HCT116 (cell line): ENCODE measurements around the gene S1PR4. TPM values are rescaled to one million over a fixed set of nuclear protein-coding genes. Genes with fewer than 3 reads are reported as not detected.

Experiments used
- ATAC-seq: fragments of 200-7000 bp; cut with Tn5 transposase; 2 replicates; pipeline ENCODE4 v1.9.1; 2020; ENCODE audit warnings: mild to moderate bottlenecking, moderate library complexity
- BruUV-seq: library from RNA; stranded (reverse); fragments of 400-500 nt; replicated peaks from 2 replicates; lab custom pipeline; 2021; lab: Mats Ljungman, UMichigan
- CTCF ChIA-PET: fragments of 300-600 bp; sonication (Branson Sonifier 250); formaldehyde crosslinking; loops from one replicate; lab custom pipeline; 2021; ENCODE audit warnings: antibody characterized with exemption; lab: Charles Lee
- POLR2A ChIA-PET: fragments of 300-600, 350-600 bp; sonication (Branson Sonifier 250); formaldehyde crosslinking; loops from one replicate; lab custom pipeline; 2021; ENCODE audit warnings: antibody characterized with exemption; lab: Charles Lee
- RAD21 ChIA-PET, 2 experiments: fragments of 300-600 bp; sonication (Branson Sonifier 250); formaldehyde crosslinking; loops; one replicate each; lab custom pipeline; 2023; ENCODE audit warnings: low total read pairs in 2 of 2; ENCODE audit not compliant: uncharacterized antibody in 2 of 2, unreplicated experiment in 2 of 2, low non-redundant PET in 1 of 2; lab: Charles Lee
- DNase-seq: peaks from one replicate; pipeline ENCODE4 v3.0.0-alpha.2; 2010; ENCODE audit warnings: low read depth, low spot score
- H2AFZ ChIP-seq: fragments of 200-600 bp; shearing (Covaris generic), sonication (generic); 2 replicates; pipeline ENCODE4 v1.6.1; 2017; ENCODE audit warnings: low read depth, mixed run types, mixed read lengths, antibody characterized with exemption, low read length; ENCODE audit not compliant: poor library complexity, severe bottlenecking
- H3K27ac ChIP-seq: 2 replicates; pipeline ENCODE4 v1.5.1; 2012; ENCODE audit warnings: low read depth, low read length
- H3K27me3 ChIP-seq: fragments of 200-600 bp; sonication (generic); 2 replicates; pipeline ENCODE4 v1.6.1; 2016; ENCODE audit warnings: mixed run types, low read length, mixed read lengths; ENCODE audit not compliant: insufficient read depth
- H3K36me3 ChIP-seq, 2 experiments: fragments of 200-500 bp in 1 of 2; fragments of 200-600 bp in 1 of 2; sonication (Bioruptor generic) in 1 of 2; sonication (generic) in 1 of 2; 2 replicates each; pipeline versions ENCODE4 v1.5.1 to v1.6.1; 2014 to 2016; ENCODE audit warnings: low read length in 2 of 2, inconsistent platforms in 1 of 2, mixed read lengths in 1 of 2, mixed run types in 1 of 2; ENCODE audit not compliant: insufficient read depth in 2 of 2, control insufficient read depth in 1 of 2
- H3K4me1 ChIP-seq, 2 experiments: fragments of 200-600 bp in 1 of 2; sonication (generic) in 1 of 2; 2 replicates each; pipeline versions ENCODE4 v1.5.1 to v1.6.1; 2012 to 2017; ENCODE audit warnings: low read length in 2 of 2, inconsistent platforms in 1 of 2, mild to moderate bottlenecking in 1 of 2, mixed read lengths in 1 of 2, mixed run types in 1 of 2, moderate library complexity in 1 of 2; ENCODE audit not compliant: insufficient read depth in 2 of 2, control insufficient read depth in 1 of 2
- H3K4me2 ChIP-seq: fragments of 200-600 bp; sonication (generic); 2 replicates; pipeline ENCODE4 v1.6.1; 2017; ENCODE audit warnings: mixed run types, low read length, mixed read lengths
- H3K4me3 ChIP-seq, 2 experiments: fragments of 200-600 bp in 1 of 2; sonication (generic) in 1 of 2; replicated peaks in 1 of 2; 2 replicates each; pipeline ENCODE4 v1.5.1; 2011 to 2016; ENCODE audit warnings: low read length in 2 of 2, control low read depth in 1 of 2, low read depth in 1 of 2, mild to moderate bottlenecking in 1 of 2, mixed read lengths in 1 of 2, mixed run types in 1 of 2
- H3K79me2 ChIP-seq: fragments of 200-600 bp; sonication (generic); 2 replicates; pipeline ENCODE4 v1.6.1; 2017; ENCODE audit warnings: mild to moderate bottlenecking, mixed run types, low read length, moderate library complexity, mixed read lengths; ENCODE audit not compliant: insufficient read depth
- H3K9ac ChIP-seq: fragments of 200-600 bp; sonication (generic); 2 replicates; pipeline ENCODE4 v1.6.1; 2016; ENCODE audit warnings: low read length, mixed read lengths
- H3K9me2 ChIP-seq: fragments of 200-600 bp; sonication (generic), shearing (Covaris generic); 2 replicates; pipeline ENCODE4 v1.6.1; 2017; ENCODE audit warnings: mixed run types, mild to moderate bottlenecking, moderate library complexity; ENCODE audit not compliant: insufficient read depth
- H3K9me3 ChIP-seq, 2 experiments: fragments of 200-500 bp in 1 of 2; fragments of 200-600 bp in 1 of 2; sonication (Bioruptor generic) in 1 of 2; sonication (generic) in 1 of 2; 2 replicates each; pipeline ENCODE4 v1.6.1; 2014 to 2017; ENCODE audit warnings: low read length in 2 of 2, mixed read lengths in 2 of 2, inconsistent platforms in 1 of 2, low read depth in 1 of 2, mild to moderate bottlenecking in 1 of 2, mixed run types in 1 of 2, moderate library complexity in 1 of 2; ENCODE audit not compliant: control insufficient read depth in 1 of 2, insufficient read depth in 1 of 2
- H4K20me1 ChIP-seq: fragments of 200-600 bp; sonication (generic), shearing (Covaris generic); 2 replicates; pipeline ENCODE4 v1.6.1; 2017; ENCODE audit warnings: mixed run types, mild to moderate bottlenecking, moderate library complexity; ENCODE audit not compliant: insufficient read depth
- CBX3 ChIP-seq: IDR thresholded peaks from 2 replicates; pipeline ENCODE4 v1.6.1; 2012; ENCODE audit warnings: low read depth
- CEBPB ChIP-seq: IDR thresholded peaks from 2 replicates; pipeline ENCODE4 v1.6.1; 2012; ENCODE audit warnings: low read depth
- EGR1 ChIP-seq: IDR thresholded peaks from 2 replicates; pipeline ENCODE4 v1.6.1; 2012; ENCODE audit warnings: low read depth
- ELF1 ChIP-seq: IDR thresholded peaks from 2 replicates; pipeline ENCODE4 v1.6.1; 2012; ENCODE audit warnings: low read depth, borderline replicate concordance
- EZH2 ChIP-seq: fragments of 200-600 bp; sonication (generic); IDR thresholded peaks from 2 replicates; pipeline ENCODE4 v1.6.1; 2017; ENCODE audit warnings: antibody characterized with exemption, mixed run types
- FOSL1 ChIP-seq: IDR thresholded peaks from 2 replicates; pipeline ENCODE4 v1.6.1; 2012; ENCODE audit warnings: low read depth
- POLR2AphosphoS5 ChIP-seq: IDR thresholded peaks from 2 replicates; pipeline ENCODE4 v1.6.1; 2011; ENCODE audit warnings: mild to moderate bottlenecking, low read depth, low read length, moderate library complexity
- RAD21 ChIP-seq: IDR thresholded peaks from 2 replicates; pipeline ENCODE4 v1.6.1; 2012; ENCODE audit warnings: low read depth, mild to moderate bottlenecking
- SIN3A ChIP-seq: IDR thresholded peaks from 2 replicates; pipeline ENCODE4 v1.6.1; 2012; ENCODE audit warnings: low read depth
- SRF ChIP-seq: IDR thresholded peaks from 2 replicates; pipeline ENCODE4 v1.6.1; 2012; ENCODE audit warnings: low read depth
- TCF7L2 ChIP-seq: IDR thresholded peaks from 2 replicates; pipeline ENCODE4 v1.7.0; 2011; ENCODE audit warnings: borderline replicate concordance, inconsistent platforms; ENCODE audit not compliant: insufficient read depth, insufficient read length; ENCODE audit errors: extremely low read depth
- YY1 ChIP-seq: IDR thresholded peaks from 2 replicates; pipeline ENCODE4 v1.6.1; 2011; ENCODE audit warnings: low read length, low read depth, moderate library complexity, mild to moderate bottlenecking; ENCODE audit not compliant: insufficient replicate concordance; ENCODE audit errors: extremely low read depth
- ZNF274 ChIP-seq: fragments of 200-500 bp; sonication (Bioruptor generic); IDR thresholded peaks from 2 replicates; pipeline ENCODE4 v1.6.1; 2014; ENCODE audit warnings: mild to moderate bottlenecking, low read depth, low read length, inconsistent platforms
- intact Hi-C: fragments of 100-400 bp; cut with micrococcal nuclease; formaldehyde crosslinking; loops from 2 replicates; pipeline ENCODE4 v1.10.0; 2022
- total RNA-seq: library from RNA; stranded (reverse); gene quantifications from one replicate; pipeline ENCODE4 v1.2.1, GENCODE V29; 2021; ENCODE audit not compliant: unreplicated experiment
- TF ChIP-seq, protein P1 (sequence below): IDR thresholded peaks from 2 replicates; pipeline ENCODE4 v1.6.1; 2012
- TF ChIP-seq, protein P2 (sequence below): IDR thresholded peaks from 2 replicates; pipeline ENCODE4 v1.6.1; 2012
- TF ChIP-seq, protein P3 (sequence below): IDR thresholded peaks from 2 replicates; pipeline ENCODE4 v1.6.1; 2011; ENCODE audit warnings: mild to moderate bottlenecking, low read length, moderate library complexity; ENCODE audit not compliant: insufficient replicate concordance; ENCODE audit errors: extremely low read depth

Gene S1PR4
- total RNA-seq, 1 experiment from 2014 or later = 0.71 TPM

DNA sequence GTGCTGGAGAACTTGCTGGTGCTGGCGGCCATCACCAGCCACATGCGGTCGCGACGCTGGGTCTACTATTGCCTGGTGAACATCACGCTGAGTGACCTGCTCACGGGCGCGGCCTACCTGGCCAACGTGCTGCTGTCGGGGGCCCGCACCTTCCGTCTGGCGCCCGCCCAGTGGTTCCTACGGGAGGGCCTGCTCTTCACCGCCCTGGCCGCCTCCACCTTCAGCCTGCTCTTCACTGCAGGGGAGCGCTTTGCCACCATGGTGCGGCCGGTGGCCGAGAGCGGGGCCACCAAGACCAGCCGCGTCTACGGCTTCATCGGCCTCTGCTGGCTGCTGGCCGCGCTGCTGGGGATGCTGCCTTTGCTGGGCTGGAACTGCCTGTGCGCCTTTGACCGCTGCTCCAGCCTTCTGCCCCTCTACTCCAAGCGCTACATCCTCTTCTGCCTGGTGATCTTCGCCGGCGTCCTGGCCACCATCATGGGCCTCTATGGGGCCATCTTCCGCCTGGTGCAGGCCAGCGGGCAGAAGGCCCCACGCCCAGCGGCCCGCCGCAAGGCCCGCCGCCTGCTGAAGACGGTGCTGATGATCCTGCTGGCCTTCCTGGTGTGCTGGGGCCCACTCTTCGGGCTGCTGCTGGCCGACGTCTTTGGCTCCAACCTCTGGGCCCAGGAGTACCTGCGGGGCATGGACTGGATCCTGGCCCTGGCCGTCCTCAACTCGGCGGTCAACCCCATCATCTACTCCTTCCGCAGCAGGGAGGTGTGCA, 587 bp downstream of the S1PR4 start:
- no TSS peak for BruUV-seq
- ChIA-PET POLR2A (no interaction called here), CTCF (no interaction called here), RAD21 (no interaction called here)
- H3K79me2 ChIP-seq = no peaks in the 10 kb centered on the region
- no peak overlapping the region for H3K4me2 ChIP-seq
- H3K9ac ChIP-seq = no peak overlapping the region
- ATAC-seq (no peak), DNase-seq (no peak)
- H3K4me1 ChIP-seq = peaks cover 19 to 21% of the 10 kb centered on the region in 2 experiments
- H3K4me3 ChIP-seq = no peak overlapping the region
- no peak for TF ChIP-seq YY1
- TF ChIP-seq, protein P1, sequence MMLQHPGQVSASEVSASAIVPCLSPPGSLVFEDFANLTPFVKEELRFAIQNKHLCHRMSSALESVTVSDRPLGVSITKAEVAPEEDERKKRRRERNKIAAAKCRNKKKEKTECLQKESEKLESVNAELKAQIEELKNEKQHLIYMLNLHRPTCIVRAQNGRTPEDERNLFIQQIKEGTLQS = no peak
- TF ChIP-seq RAD21 = no peak
- no peak for TF ChIP-seq CBX3
- TF ChIP-seq FOSL1 = no peak
- H3K9me2 ChIP-seq = no peaks in the 10 kb centered on the region
- no peak overlapping the region for H2AFZ ChIP-seq
- H4K20me1 ChIP-seq = no peaks in the 10 kb centered on the region
- no peaks in the 10 kb centered on the region for H3K36me3 ChIP-seq
- no peaks in the 10 kb centered on the region for H3K9me3 ChIP-seq
- H3K27me3 ChIP-seq = no peaks in the 10 kb centered on the region
- no peak overlapping the region for H3K27ac ChIP-seq
- intact Hi-C loops = no loop called here

DNA sequence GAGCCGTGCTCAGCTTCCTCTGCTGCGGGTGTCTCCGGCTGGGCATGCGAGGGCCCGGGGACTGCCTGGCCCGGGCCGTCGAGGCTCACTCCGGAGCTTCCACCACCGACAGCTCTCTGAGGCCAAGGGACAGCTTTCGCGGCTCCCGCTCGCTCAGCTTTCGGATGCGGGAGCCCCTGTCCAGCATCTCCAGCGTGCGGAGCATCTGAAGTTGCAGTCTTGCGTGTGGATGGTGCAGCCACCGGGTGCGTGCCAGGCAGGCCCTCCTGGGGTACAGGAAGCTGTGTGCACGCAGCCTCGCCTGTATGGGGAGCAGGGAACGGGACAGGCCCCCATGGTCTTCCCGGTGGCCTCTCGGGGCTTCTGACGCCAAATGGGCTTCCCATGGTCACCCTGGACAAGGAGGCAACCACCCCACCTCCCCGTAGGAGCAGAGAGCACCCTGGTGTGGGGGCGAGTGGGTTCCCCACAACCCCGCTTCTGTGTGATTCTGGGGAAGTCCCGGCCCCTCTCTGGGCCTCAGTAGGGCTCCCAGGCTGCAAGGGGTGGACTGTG, 1.2 kb downstream of the S1PR4 start:
- intact Hi-C loops = no loop called here
- H3K36me3 ChIP-seq = no peaks in the 10 kb centered on the region
- TF ChIP-seq ZNF274 (no peak), EGR1 (no peak), CEBPB (no peak), POLR2AphosphoS5 (no peak), EZH2 (no peak), SIN3A (no peak), ELF1 (no peak), SRF (no peak), TCF7L2 (no peak)
- TF ChIP-seq, protein P2, sequence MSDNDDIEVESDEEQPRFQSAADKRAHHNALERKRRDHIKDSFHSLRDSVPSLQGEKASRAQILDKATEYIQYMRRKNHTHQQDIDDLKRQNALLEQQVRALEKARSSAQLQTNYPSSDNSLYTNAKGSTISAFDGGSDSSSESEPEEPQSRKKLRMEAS = no peak
- TF ChIP-seq, protein P1 = no peak
- TF ChIP-seq, protein P3, sequence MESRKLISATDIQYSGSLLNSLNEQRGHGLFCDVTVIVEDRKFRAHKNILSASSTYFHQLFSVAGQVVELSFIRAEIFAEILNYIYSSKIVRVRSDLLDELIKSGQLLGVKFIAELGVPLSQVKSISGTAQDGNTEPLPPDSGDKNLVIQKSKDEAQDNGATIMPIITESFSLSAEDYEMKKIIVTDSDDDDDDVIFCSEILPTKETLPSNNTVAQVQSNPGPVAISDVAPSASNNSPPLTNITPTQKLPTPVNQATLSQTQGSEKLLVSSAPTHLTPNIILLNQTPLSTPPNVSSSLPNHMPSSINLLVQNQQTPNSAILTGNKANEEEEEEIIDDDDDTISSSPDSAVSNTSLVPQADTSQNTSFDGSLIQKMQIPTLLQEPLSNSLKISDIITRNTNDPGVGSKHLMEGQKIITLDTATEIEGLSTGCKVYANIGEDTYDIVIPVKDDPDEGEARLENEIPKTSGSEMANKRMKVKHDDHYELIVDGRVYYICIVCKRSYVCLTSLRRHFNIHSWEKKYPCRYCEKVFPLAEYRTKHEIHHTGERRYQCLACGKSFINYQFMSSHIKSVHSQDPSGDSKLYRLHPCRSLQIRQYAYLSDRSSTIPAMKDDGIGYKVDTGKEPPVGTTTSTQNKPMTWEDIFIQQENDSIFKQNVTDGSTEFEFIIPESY = no peak
- TF ChIP-seq, all 23 proteins: peak for 0
- ATAC-seq = no peak
- CTCF ChIA-PET = no interaction called here
- POLR2A ChIA-PET = no interaction called here
- RAD21 ChIA-PET = no interaction called here
- DNase-seq = no peak
- Histone ChIP-seq H3K4me2 (no peak overlapping the region), H3K79me2 (no peaks in the 10 kb centered on the region), H4K20me1 (no peaks in the 10 kb centered on the region), H3K9me3 (no peaks in the 10 kb centered on the region), H3K27me3 (no peaks in the 10 kb centered on the region), H3K4me3 (no peak overlapping the region), H3K9me2 (no peaks in the 10 kb centered on the region), H3K4me1 (peaks cover 21 to 27% of the 10 kb centered on the region in 2 experiments), H2AFZ (no peak overlapping the region), H3K27ac (no peak overlapping the region), H3K9ac (no peak overlapping the region)
- BruUV-seq = no TSS peak
